ENCODE results near the gene CAMK1D.
"Not testable (repeated sequence)": the region's sequence is repeated elsewhere in the genome, so short reads cannot be mapped to it uniquely, and the experiment has no call there.

CAMK1D gene

DNA sequence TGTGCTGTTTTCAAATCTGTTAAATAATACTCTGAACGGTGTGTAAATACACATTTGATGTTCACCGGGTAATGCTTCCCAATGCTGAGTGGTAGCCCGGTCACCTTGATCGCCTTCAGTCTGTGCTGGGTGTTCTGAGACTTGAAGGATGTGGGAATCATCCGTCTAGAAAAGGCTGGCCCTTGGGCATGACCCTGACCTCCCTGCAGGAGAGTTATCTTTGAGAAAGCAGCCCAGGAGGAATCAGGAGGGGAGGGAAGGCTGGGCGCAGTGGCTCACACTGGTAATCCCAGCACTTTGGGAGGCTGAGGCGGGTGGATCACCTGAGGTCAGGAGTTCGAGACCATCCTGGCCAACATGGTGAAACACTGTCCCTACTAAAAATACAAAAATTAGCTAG, 85.3 kb downstream of the CAMK1D start:
- not testable (repeated sequence) for H3K4me3 ChIP-seq (ENCODE audit: low read depth in 1 of 2, low read length in 2 of 2); H3K27ac ChIP-seq (ENCODE audit: low read depth, low read length); H3K27me3 ChIP-seq (ENCODE audit: control insufficient read depth in 1 of 2, insufficient read depth in 2 of 2, low read length in 2 of 2); H3K36me3 ChIP-seq (ENCODE audit: insufficient read depth, low read length); H3K4me1 ChIP-seq (ENCODE audit: insufficient read depth, low read length); H3K9me3 ChIP-seq (ENCODE audit: low read length); H3K9ac ChIP-seq (ENCODE audit: low read length)

DNA sequence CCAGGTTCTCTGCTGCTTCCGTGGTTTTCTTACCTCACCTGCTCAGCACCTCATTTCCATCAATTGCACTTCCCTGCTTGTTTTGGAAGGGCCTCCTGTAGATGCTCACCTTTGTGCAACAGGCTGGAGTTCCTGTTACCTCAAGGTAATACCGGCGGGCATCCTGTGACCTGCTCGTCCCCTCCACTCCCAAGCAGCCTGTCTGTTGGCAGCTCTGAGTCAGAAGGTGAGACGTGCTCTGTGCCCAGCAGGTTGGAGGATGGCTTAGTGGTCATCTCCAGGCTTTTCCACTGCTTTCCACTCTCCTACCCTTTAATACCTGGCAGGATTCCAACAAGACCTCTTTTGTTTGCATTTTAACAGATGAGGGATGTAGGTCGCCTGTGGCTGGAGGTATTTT, 86.0 kb downstream of the CAMK1D start:
- Histone ChIP-seq H3K36me3 (ENCODE audit: insufficient read depth, low read length) (no peaks in the 10 kb centered on the region), H3K4me1 (ENCODE audit: insufficient read depth, low read length) (peaks cover 4% of the 10 kb centered on the region), H3K27ac (ENCODE audit: low read depth, low read length) (no peak overlapping the region), H3K27me3 (ENCODE audit: control insufficient read depth in 1 of 2, insufficient read depth in 2 of 2, low read length in 2 of 2) (no peaks in the 10 kb centered on the region), H3K9ac (ENCODE audit: low read length) (no peak overlapping the region), H3K9me3 (ENCODE audit: low read length) (no peaks in the 10 kb centered on the region), H3K4me3 (ENCODE audit: low read depth in 1 of 2, low read length in 2 of 2) (no peak overlapping the region)

DNA sequence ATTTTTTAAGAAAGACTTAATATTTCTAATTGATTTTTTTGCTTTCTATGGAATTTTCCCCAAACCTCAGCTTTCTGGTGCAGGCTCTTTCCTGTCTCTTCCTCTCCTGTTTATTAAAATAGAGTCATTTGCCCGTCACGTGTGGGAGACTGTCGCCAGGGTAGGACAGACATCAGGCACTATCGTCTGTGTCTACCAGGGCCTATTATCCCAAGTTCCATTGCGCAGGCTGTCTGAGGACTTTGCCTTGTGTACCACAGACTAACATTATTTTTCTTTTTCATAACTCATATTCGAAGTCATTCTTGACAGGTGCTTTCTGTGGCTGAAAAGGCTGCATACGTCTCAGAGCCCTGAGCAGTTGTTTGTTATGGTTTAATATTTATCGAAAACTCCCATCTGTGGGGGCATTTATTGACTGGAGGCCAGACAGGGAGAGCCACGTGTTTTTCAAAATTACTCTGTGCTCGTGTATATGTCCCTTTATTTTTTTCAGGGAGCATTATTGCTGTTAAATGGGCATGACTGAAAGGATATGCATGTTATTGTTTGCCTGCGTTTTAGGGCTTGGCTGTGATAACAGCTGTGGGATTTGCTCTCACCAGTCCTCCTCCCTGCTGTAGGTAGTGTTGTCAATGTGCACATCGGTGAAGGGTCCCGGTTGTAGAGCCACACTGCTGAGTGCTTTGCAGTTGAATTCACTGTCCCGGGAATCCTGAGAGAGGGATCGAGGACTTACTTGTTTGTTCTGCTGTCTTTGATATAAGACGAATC, 89.8 kb downstream of the CAMK1D start:
- Histone ChIP-seq H3K27me3 (ENCODE audit: control insufficient read depth in 1 of 2, insufficient read depth in 2 of 2, low read length in 2 of 2) (no peaks in the 10 kb centered on the region), H3K27ac (ENCODE audit: low read depth, low read length) (no peak overlapping the region), H3K4me1 (ENCODE audit: insufficient read depth, low read length) (no peaks in the 10 kb centered on the region), H3K4me3 (ENCODE audit: low read depth in 1 of 2, low read length in 2 of 2) (no peak overlapping the region), H3K36me3 (ENCODE audit: insufficient read depth, low read length) (no peaks in the 10 kb centered on the region), H3K9ac (ENCODE audit: low read length) (no peak overlapping the region), H3K9me3 (ENCODE audit: low read length) (no peaks in the 10 kb centered on the region)

DNA sequence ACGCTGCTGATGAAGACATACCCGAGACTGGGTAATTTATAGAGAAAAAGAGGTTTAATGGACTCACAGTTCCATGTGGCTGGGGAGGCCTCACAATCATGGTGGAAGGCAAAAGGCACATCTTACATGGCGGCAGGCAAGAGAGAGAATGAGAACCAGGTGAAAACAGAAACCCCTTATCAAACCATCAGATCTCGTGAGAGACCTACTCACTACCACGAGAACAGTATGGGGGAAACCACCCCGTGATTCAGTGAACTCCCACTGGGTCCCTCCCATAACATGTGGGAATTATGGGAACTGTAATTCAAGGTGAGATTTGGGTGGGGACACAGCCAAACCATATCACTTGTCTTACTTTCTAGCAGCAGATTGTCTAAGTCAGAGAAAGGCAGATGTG, 90.4 kb downstream of the CAMK1D start:
- not testable (repeated sequence) for H3K9ac ChIP-seq (ENCODE audit: low read length); H3K27me3 ChIP-seq (ENCODE audit: control insufficient read depth in 1 of 2, insufficient read depth in 2 of 2, low read length in 2 of 2); H3K27ac ChIP-seq (ENCODE audit: low read depth, low read length); H3K9me3 ChIP-seq (ENCODE audit: low read length); H3K4me1 ChIP-seq (ENCODE audit: insufficient read depth, low read length); H3K4me3 ChIP-seq (ENCODE audit: low read depth in 1 of 2, low read length in 2 of 2); H3K36me3 ChIP-seq (ENCODE audit: insufficient read depth, low read length)

DNA sequence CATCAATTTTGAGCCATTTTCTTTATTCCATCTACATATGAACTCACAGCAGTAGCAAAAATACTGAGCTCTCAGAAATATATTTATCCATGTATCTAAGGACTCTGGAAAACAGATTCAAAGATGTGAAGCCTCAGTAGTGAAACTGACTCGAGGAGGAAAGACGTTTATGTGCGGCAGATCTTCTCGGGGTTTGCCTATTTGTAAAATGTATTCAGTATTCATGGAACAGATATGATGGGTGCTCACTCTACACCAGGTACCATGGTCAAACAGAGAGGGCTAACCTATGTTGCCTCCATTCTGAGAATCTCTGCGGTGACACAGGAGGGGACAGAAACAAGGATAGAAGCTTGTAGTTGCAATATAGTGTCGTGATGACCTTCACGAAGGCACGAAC, 93.7 kb downstream of the CAMK1D start:
- Histone ChIP-seq H3K9me3 (ENCODE audit: low read length) (no peaks in the 10 kb centered on the region), H3K4me3 (ENCODE audit: low read depth in 1 of 2, low read length in 2 of 2) (no peak overlapping the region), H3K27me3 (ENCODE audit: control insufficient read depth in 1 of 2, insufficient read depth in 2 of 2, low read length in 2 of 2) (no peaks in the 10 kb centered on the region), H3K4me1 (ENCODE audit: insufficient read depth, low read length) (peaks cover 24% of the 10 kb centered on the region), H3K36me3 (ENCODE audit: insufficient read depth, low read length) (no peaks in the 10 kb centered on the region), H3K9ac (ENCODE audit: low read length) (no peak overlapping the region), H3K27ac (ENCODE audit: low read depth, low read length) (no peak overlapping the region)

DNA sequence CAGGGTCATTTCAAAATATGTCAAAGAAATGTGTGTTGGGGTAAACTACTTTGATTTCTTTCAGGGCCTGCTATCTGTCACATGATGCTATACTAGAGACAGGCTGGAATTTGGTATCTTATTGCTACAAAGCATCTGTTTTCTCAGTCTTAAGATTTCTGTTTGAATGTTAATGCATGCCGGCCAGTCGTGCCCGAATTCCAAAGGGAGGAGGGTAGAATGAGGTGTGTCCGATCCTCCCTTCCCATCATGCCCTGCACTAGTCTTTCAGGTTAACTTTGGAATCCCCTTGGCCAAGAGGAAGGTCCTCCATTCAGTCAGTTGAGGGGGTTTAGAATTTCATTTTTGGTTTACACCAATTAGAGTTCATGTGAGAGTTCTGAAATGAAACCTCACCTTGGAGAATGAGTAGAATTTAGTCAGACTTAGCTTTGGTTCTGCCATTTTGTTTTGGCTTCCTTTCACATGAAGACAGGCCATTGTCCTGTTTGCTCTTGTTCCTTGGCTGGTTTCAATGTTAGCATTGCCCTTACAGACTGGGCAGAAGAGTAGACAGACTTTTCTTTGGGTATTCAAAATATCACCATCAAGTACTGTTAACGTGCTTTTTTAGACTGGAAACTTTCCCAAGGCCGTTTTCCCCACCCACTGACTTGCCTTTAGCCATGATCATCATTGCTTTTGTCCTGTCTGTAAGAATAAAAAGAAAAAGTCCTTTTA, 95.8 kb downstream of the CAMK1D start:
- H3K4me3 ChIP-seq (ENCODE audit: low read depth in 1 of 2, low read length in 2 of 2), result no peak overlapping the region
- H3K9ac ChIP-seq (ENCODE audit: low read length), result no peak overlapping the region
- H3K4me1 ChIP-seq (ENCODE audit: insufficient read depth, low read length), result peaks cover 29% of the 10 kb centered on the region
- no peaks in the 10 kb centered on the region for H3K27me3 ChIP-seq (ENCODE audit: control insufficient read depth in 1 of 2, insufficient read depth in 2 of 2, low read length in 2 of 2)
- peak overlapping the region; percentile 42 for H3K27ac ChIP-seq (ENCODE audit: low read depth, low read length)
- H3K36me3 ChIP-seq (ENCODE audit: insufficient read depth, low read length), result no peaks in the 10 kb centered on the region
- no peaks in the 10 kb centered on the region for H3K9me3 ChIP-seq (ENCODE audit: low read length)

DNA sequence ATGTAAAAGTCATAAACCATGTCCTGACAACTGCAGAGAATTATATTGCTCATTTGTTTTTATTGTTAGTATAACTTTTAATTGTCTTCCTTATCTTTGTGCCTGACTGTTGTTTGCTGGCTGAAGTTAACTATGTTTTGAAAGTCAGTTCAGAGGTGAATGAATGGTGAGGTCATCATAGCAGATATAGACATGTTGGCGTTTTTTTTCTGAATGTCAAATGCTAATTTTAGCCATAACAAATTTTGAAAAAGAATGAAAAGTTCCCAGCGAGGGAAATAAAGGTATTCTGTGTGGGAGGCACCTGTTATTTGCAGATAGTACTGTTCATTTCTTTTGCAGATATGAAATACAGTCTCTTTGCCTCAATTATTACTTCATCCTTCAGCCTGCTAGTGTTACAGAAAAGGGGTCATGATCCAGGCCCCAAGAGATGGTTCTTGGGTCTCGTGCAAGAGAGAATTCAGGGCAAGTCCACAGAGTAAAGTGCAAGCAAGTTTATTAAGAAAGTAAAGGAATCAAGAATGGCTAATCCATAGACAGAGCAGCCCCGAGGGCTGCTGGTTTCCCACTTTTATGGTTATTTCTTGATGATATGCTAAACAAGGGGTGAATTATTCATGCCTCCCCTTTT, 96.5 kb downstream of the CAMK1D start:
- Histone ChIP-seq H3K9me3 (ENCODE audit: low read length) (no peaks in the 10 kb centered on the region), H3K27me3 (ENCODE audit: control insufficient read depth in 1 of 2, insufficient read depth in 2 of 2, low read length in 2 of 2) (no peaks in the 10 kb centered on the region), H3K9ac (ENCODE audit: low read length) (no peak overlapping the region), H3K36me3 (ENCODE audit: insufficient read depth, low read length) (no peaks in the 10 kb centered on the region), H3K27ac (ENCODE audit: low read depth, low read length) (peak overlapping the region; percentile 12), H3K4me1 (ENCODE audit: insufficient read depth, low read length) (peaks cover 29% of the 10 kb centered on the region), H3K4me3 (ENCODE audit: low read depth in 1 of 2, low read length in 2 of 2) (no peak overlapping the region)

DNA sequence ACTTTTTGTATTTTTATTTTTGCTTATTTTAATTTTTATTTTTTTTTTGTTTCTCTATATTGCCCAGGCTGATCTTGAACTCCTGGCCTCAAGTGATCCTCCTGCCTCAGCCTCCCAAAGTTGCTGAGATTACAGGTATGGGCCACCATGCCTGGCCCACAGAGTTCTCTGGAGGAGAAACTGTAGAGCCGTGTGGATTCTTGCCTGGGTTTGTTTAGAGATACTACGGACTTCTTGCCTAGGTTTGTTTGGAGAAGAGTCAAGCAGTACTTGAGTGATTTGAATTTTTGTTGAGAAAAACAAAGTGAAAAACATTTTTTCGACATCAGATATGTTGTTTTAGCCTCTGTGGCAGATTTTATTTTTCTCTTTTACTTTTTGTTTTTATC, 99.0 kb downstream of the CAMK1D start:
- Histone ChIP-seq H3K9ac (ENCODE audit: low read length) (no peak overlapping the region), H3K4me1 (ENCODE audit: insufficient read depth, low read length) (peaks cover 29% of the 10 kb centered on the region), H3K9me3 (ENCODE audit: low read length) (no peaks in the 10 kb centered on the region), H3K36me3 (ENCODE audit: insufficient read depth, low read length) (no peaks in the 10 kb centered on the region), H3K27me3 (ENCODE audit: control insufficient read depth in 1 of 2, insufficient read depth in 2 of 2, low read length in 2 of 2) (no peaks in the 10 kb centered on the region), H3K27ac (ENCODE audit: low read depth, low read length) (no peak overlapping the region), H3K4me3 (ENCODE audit: low read depth in 1 of 2, low read length in 2 of 2) (no peak overlapping the region)

DNA sequence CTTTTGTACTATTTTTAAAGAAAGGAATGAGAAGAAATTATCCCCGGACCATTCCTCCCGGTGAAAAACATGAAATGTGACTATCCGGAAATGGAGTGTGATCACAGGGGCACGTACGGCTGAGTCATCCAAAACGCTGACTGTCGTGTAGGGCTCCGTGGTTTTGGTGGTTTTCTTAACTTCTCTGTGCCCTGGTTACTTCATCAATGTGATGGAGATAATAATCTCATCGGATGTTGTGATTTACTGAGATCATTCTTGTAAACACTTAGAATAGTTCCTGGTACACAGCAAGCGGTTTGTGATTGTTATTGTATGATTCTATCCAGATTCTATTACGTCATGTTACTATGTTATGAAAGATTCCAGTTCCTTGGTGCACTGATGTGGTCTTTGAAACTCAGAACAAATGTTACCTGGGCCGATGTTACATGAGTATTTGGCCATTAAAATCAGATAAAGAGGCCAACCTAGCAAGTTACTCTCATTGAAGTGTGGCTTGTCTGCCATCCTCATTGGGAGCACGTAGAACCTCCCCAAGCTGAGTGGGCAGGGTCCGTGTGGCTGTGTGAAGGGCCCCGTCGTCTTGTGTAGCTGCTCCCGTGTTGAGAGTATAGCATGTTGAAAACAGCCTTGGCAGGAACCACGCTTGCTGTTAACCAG, 99.5 kb downstream of the CAMK1D start:
- Histone ChIP-seq H3K9me3 (ENCODE audit: low read length) (no peaks in the 10 kb centered on the region), H3K27me3 (ENCODE audit: control insufficient read depth in 1 of 2, insufficient read depth in 2 of 2, low read length in 2 of 2) (no peaks in the 10 kb centered on the region), H3K9ac (ENCODE audit: low read length) (no peak overlapping the region), H3K36me3 (ENCODE audit: insufficient read depth, low read length) (no peaks in the 10 kb centered on the region), H3K27ac (ENCODE audit: low read depth, low read length) (no peak overlapping the region), H3K4me1 (ENCODE audit: insufficient read depth, low read length) (peaks cover 29% of the 10 kb centered on the region), H3K4me3 (ENCODE audit: low read depth in 1 of 2, low read length in 2 of 2) (no peak overlapping the region)

DNA sequence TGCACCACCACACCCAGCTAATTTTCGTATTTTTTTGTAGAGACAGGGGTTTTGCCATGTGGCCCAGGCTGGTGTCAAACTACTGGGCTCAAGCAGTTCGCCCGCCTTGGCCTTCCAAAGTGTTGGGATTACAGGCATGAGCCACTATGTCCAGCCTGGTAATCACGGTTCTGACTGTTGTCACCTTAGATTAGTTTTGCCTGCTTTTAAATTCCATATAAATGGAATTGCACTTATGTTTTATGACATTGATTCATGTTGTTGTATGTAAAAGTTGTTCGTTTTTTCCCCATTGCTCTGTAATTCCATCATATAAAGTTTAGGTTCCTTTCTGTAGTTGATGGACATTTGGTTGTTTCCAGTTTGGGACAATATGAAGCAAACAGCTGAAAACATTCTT, 106.0 kb downstream of the CAMK1D start:
- Histone ChIP-seq H3K4me3 (ENCODE audit: low read depth in 1 of 2, low read length in 2 of 2) (no peak overlapping the region), H3K27ac (ENCODE audit: low read depth, low read length) (no peak overlapping the region), H3K36me3 (ENCODE audit: insufficient read depth, low read length) (no peaks in the 10 kb centered on the region), H3K27me3 (ENCODE audit: control insufficient read depth in 1 of 2, insufficient read depth in 2 of 2, low read length in 2 of 2) (no peaks in the 10 kb centered on the region), H3K4me1 (ENCODE audit: insufficient read depth, low read length) (peaks cover 8% of the 10 kb centered on the region), H3K9ac (ENCODE audit: low read length) (no peak overlapping the region), H3K9me3 (ENCODE audit: low read length) (no peaks in the 10 kb centered on the region)

DNA sequence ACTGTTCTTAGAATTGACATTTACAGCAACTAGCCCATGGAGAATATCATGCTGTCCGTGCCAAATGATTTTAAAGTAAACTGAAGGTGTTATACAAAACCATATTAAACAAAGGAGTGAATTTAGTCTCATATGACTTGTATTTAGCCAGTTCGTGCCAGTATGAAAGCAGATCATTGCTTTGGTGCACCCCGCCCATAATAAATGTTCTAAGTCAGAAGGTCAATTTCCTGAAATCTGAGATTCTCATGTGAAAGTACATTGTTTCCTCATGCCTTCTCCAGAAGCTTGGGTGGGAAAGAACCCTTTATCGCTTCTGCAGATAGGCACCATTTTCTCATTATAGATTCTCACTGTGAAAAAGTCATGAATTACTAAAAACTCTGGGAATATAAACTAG, 106.4 kb downstream of the CAMK1D start:
- Histone ChIP-seq H3K4me1 (ENCODE audit: insufficient read depth, low read length) (peaks cover 8% of the 10 kb centered on the region), H3K27ac (ENCODE audit: low read depth, low read length) (no peak overlapping the region), H3K4me3 (ENCODE audit: low read depth in 1 of 2, low read length in 2 of 2) (no peak overlapping the region), H3K36me3 (ENCODE audit: insufficient read depth, low read length) (no peaks in the 10 kb centered on the region), H3K9me3 (ENCODE audit: low read length) (no peaks in the 10 kb centered on the region), H3K27me3 (ENCODE audit: control insufficient read depth in 1 of 2, insufficient read depth in 2 of 2, low read length in 2 of 2) (no peaks in the 10 kb centered on the region), H3K9ac (ENCODE audit: low read length) (no peak overlapping the region)

Data from muscle layer of colon (tissue), 2 donors.